Left lobe of liver (tissue), 2 donors: Measurements from ENCODE around the gene APPBP2. TPM values are rescaled to one million over a fixed set of nuclear protein-coding genes. Genes with fewer than 3 reads are reported as not detected.
A peak's percentile ranks its signal among the peaks of the same experiment; 100 is the strongest.
"Not testable (repeated sequence)": the region's sequence is repeated elsewhere in the genome, so short reads cannot be mapped to it uniquely, and the experiment has no call there.

Experiments
- ATAC-seq: fragments of 200-7000 bp; cut with Tn5 transposase; one replicate; pipeline ENCODE4 v1.9.1; 2020; ENCODE audit warnings: mild to moderate bottlenecking, moderate library complexity
- DNase-seq: peaks from one replicate; pipeline ENCODE4 v3.0.0-alpha.2; 2020; ENCODE audit warnings: low spot score
- total RNA-seq: library from RNA; stranded (reverse); gene quantifications from one replicate; pipeline ENCODE4 v1.2.1, GENCODE V29; 2021
- donor health status: DM: no; HTN: no; CAD: no; lungs with moderate emphysema.
- donor health status: DM: no; HTN: yes; CAD: no.

The APPBP2 gene
- total RNA-seq, 1 donor from 2014 or later: 13.6 TPM

GRCh38 chr17:60439501-60439900 is 86.5 kb downstream of the APPBP2 start:
- DNase-seq (no peak), ATAC-seq (peak; percentile 12)

- ATAC-seq: no peak
Observed at GRCh38 chr17:60436676-60437075, 89.4 kb downstream of the APPBP2 start.

GRCh38 chr17:60435244-60436167 is 90.5 kb downstream of the APPBP2 start:
- DNase-seq: peak; percentile 72

More at GRCh38 chr17:60436676-60437075, 89.4 kb downstream of the APPBP2 start:
- no peak for DNase-seq

GRCh38 chr17:60433021-60433997 is 92.7 kb downstream of the APPBP2 start:
- not testable (repeated sequence) for DNase-seq, ATAC-seq

More at GRCh38 chr17:60435244-60436167, 90.5 kb downstream of the APPBP2 start:
- peak; percentile 98 for ATAC-seq

- DNase-seq, ATAC-seq: not testable (repeated sequence)
Observed at GRCh38 chr17:60430561-60430960, 95.5 kb downstream of the APPBP2 start.

- DNase-seq, ATAC-seq: not testable (repeated sequence)
Observed at GRCh38 chr17:60428491-60428890, 97.6 kb downstream of the APPBP2 start.

GRCh38 chr17:60426596-60426995 is 99.4 kb downstream of the APPBP2 start:
- no peak for DNase-seq
- no peak for ATAC-seq

- ATAC-seq: no peak
- DNase-seq: no peak
Observed at GRCh38 chr17:60425626-60426025, 100.4 kb downstream of the APPBP2 start.

GRCh38 chr17:60423865-60424264 is 102.2 kb downstream of the APPBP2 start:
- no peak for ATAC-seq
- no peak for DNase-seq

- no peak for ATAC-seq
- no peak for DNase-seq
Observed at GRCh38 chr17:60422162-60422665, 103.8 kb downstream of the APPBP2 start, which contains the start of gene CHCT1. Gene CHCT1, plus strand, starts transcription at chr17:60422489. Its CDS starts 104 bp downstream, at chr17:60422593.

GRCh38 chr17:60421273-60422161 is 104.5 kb downstream of the APPBP2 start:
- DNase-seq (peak; percentile 70), ATAC-seq (peak; percentile 97)

GRCh38 chr17:60419875-60420274 is 106.2 kb downstream of the APPBP2 start:
- DNase-seq, ATAC-seq: not testable (repeated sequence)

GRCh38 chr17:60419003-60419402 is 107.0 kb downstream of the APPBP2 start:
- not testable (repeated sequence) for ATAC-seq, DNase-seq

GRCh38 chr17:60416368-60416925 is 109.6 kb downstream of the APPBP2 start:
- ATAC-seq (no peak), DNase-seq (no peak)

- no peak for DNase-seq
- no peak for ATAC-seq
Observed at GRCh38 chr17:60415146-60415545, 110.9 kb downstream of the APPBP2 start.

GRCh38 chr17:60412701-60413100 is 113.3 kb downstream of the APPBP2 start:
- ATAC-seq: no peak

GRCh38 chr17:60410001-60410400 is 116.0 kb downstream of the APPBP2 start:
- no peak for ATAC-seq
- DNase-seq: no peak

More at GRCh38 chr17:60412701-60413100, 113.3 kb downstream of the APPBP2 start:
- no peak for DNase-seq

- DNase-seq (no peak), ATAC-seq (no peak)
Observed at GRCh38 chr17:60406887-60407286, 119.2 kb downstream of the APPBP2 start.

- no peak for DNase-seq
- no peak for ATAC-seq
Observed at GRCh38 chr17:60403962-60404361, 122.1 kb downstream of the APPBP2 start.

- ATAC-seq (no peak), DNase-seq (no peak)
Observed at GRCh38 chr17:60403523-60403810, 122.6 kb downstream of the APPBP2 start.
